Breast epithelium (tissue), 3 donors: ENCODE data around the gene SOD3.

Source experiments
- CTCF ChIP-seq, 3 donors: fragments of 450-650 bp; IDR thresholded peaks; one replicate each; pipeline ENCODE4 v1.5.1; 2016 to 2017; ENCODE audit warnings: antibody characterized with exemption in 3 of 3, mild to moderate bottlenecking in 3 of 3, moderate library complexity in 3 of 3
- POLR2A ChIP-seq: fragments of 450-650 bp; IDR thresholded peaks from one replicate; pipeline ENCODE4 v1.6.1; 2016; ENCODE audit warnings: antibody characterized with exemption, mild to moderate bottlenecking, moderate library complexity

GRCh38 chr4:24843096-24843495, 47.7 kb downstream of the SOD3 start:
- TF ChIP-seq POLR2A (no peak), CTCF (IDR thresholded peaks at IDR 0.05) (no peak)
